ENCODE measurements around the gene PRRC1. TPM values are rescaled to one million over a fixed set of nuclear protein-coding genes. Genes with fewer than 3 reads are reported as not detected.

The PRRC1 gene
- total RNA-seq, 4 donors from 2014 or later, result 22.8 to 43.7 (median 34.0) TPM

GRCh38 chr5:127587246-127587917 is 69.9 kb downstream of the PRRC1 start:
- Histone ChIP-seq H3K27me3 (no peaks in the 10 kb centered on the region), H3K36me3 (no peaks in the 10 kb centered on the region), H3K4me1 (no peaks in the 10 kb centered on the region), H3K9me3 (no peaks in the 10 kb centered on the region), H3K4me3 (no peak overlapping the region), H3K27ac (no peak overlapping the region)
- intact Hi-C loops (cut with DNase I), result no loop called here
- WGBS, 2 donors, result 76 to 84% methylated on average over 4 of the region's 4 CpGs
- DNase-seq, result no peak
- TF ChIP-seq, protein P1, sequence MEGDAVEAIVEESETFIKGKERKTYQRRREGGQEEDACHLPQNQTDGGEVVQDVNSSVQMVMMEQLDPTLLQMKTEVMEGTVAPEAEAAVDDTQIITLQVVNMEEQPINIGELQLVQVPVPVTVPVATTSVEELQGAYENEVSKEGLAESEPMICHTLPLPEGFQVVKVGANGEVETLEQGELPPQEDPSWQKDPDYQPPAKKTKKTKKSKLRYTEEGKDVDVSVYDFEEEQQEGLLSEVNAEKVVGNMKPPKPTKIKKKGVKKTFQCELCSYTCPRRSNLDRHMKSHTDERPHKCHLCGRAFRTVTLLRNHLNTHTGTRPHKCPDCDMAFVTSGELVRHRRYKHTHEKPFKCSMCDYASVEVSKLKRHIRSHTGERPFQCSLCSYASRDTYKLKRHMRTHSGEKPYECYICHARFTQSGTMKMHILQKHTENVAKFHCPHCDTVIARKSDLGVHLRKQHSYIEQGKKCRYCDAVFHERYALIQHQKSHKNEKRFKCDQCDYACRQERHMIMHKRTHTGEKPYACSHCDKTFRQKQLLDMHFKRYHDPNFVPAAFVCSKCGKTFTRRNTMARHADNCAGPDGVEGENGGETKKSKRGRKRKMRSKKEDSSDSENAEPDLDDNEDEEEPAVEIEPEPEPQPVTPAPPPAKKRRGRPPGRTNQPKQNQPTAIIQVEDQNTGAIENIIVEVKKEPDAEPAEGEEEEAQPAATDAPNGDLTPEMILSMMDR (IDR thresholded peaks at IDR 0.05), result no peak
- TF ChIP-seq POLR2A (IDR thresholded peaks at IDR 0.05), result no peak

GRCh38 chr5:127588368-127588767 is 70.9 kb downstream of the PRRC1 start:
- TF ChIP-seq POLR2A (IDR thresholded peaks at IDR 0.05), result no peak
- TF ChIP-seq, protein P1 (IDR thresholded peaks at IDR 0.05), result no peak
- no peak for DNase-seq
- no peak overlapping the region for H3K4me3 ChIP-seq
- H3K9me3 ChIP-seq, result no peaks in the 10 kb centered on the region
- H3K27ac ChIP-seq, result no peak overlapping the region
- no peaks in the 10 kb centered on the region for H3K27me3 ChIP-seq
- intact Hi-C loops (cut with DNase I), result no loop called here
- no peaks in the 10 kb centered on the region for H3K36me3 ChIP-seq
- WGBS, 2 donors, result 69 to 93% methylated on average over 1 of the region's 1 CpG
- H3K4me1 ChIP-seq, result no peaks in the 10 kb centered on the region

GRCh38 chr5:127589309-127590030 is 72.0 kb downstream of the PRRC1 start:
- Histone ChIP-seq H3K27ac (no peak overlapping the region), H3K9me3 (no peaks in the 10 kb centered on the region), H3K27me3 (no peaks in the 10 kb centered on the region), H3K4me1 (no peaks in the 10 kb centered on the region), H3K4me3 (no peak overlapping the region), H3K36me3 (no peaks in the 10 kb centered on the region)
- no peak for DNase-seq
- TF ChIP-seq POLR2A (IDR thresholded peaks at IDR 0.05), result no peak
- TF ChIP-seq, protein P1 (IDR thresholded peaks at IDR 0.05), result no peak
- 75 to 77% methylated on average over 12 of the region's 12 CpGs for WGBS, 2 donors
- intact Hi-C loops (cut with DNase I), result no loop called here

GRCh38 chr5:127590156-127590722 is 72.8 kb downstream of the PRRC1 start:
- no peak for DNase-seq
- intact Hi-C loops (cut with DNase I), result no loop called here
- WGBS, 2 donors, result 84 to 86% methylated on average over 6 of the region's 6 CpGs
- H3K9me3 ChIP-seq, result no peaks in the 10 kb centered on the region
- no peaks in the 10 kb centered on the region for H3K36me3 ChIP-seq
- H3K4me3 ChIP-seq, result no peak overlapping the region
- no peak for TF ChIP-seq POLR2A (IDR thresholded peaks at IDR 0.05)
- TF ChIP-seq, protein P1 (IDR thresholded peaks at IDR 0.05), result no peak
- no peaks in the 10 kb centered on the region for H3K27me3 ChIP-seq
- no peaks in the 10 kb centered on the region for H3K4me1 ChIP-seq
- no peak overlapping the region for H3K27ac ChIP-seq
